ENCODE measurements around the gene PCSK7. TPM values are rescaled to one million over a fixed set of nuclear protein-coding genes. Genes with fewer than 3 reads are reported as not detected.
A peak's percentile ranks its signal among the peaks of the same experiment; 100 is the strongest.
"Not testable (repeated sequence)": the region's sequence is repeated elsewhere in the genome, so short reads cannot be mapped to it uniquely, and the experiment has no call there.

Gene PCSK7
- total RNA-seq, 5 donors from 2014 or later (not counting 1 experiment from before 2014, with no cell fraction given) = 300 to 368 (median 336) TPM

GRCh38 chr11:117187007-117187406 is 44.9 kb downstream of the PCSK7 start:
- DNase-seq (no peak), ATAC-seq (replicated peaks in 1 of 4) (no peak)
- Histone ChIP-seq H3K36me3 (ENCODE audit: control insufficient read depth in 2 of 2, extremely low read depth in 1 of 2, insufficient read depth in 1 of 2, low read length in 1 of 2) (peaks cover 6 to 47% of the 10 kb centered on the region in 2 donors), H3K4me1 (ENCODE audit: control insufficient read depth in 1 of 2, extremely low read depth in 1 of 2, insufficient read depth in 2 of 2, low read length in 2 of 2) (peaks cover 0 to 6% of the 10 kb centered on the region in 2 experiments), H3K4me3 (ENCODE audit: control insufficient read depth in 1 of 2, extremely low read depth in 1 of 2, low read length in 1 of 2) (no peak overlapping the region), H3K27ac (ENCODE audit: low read length) (no peak overlapping the region), H3K27me3 (replicated peaks in 1 of 2; ENCODE audit: control insufficient read depth in 2 of 2, extremely low read depth in 1 of 2, insufficient read depth in 2 of 2, low read length in 1 of 2) (no peaks in the 10 kb centered on the region), H3K9me3 (no peaks in the 10 kb centered on the region)
- Mint-ChIP-seq H3K4me3 (no peak overlapping the region), H3K27me3 (no peaks in the 10 kb centered on the region), H3K27ac (peak overlapping the region in 1 of 2 donors; percentile 14), H3K9me3 (no peaks in the 10 kb centered on the region), H3K4me1 (peaks cover 0 to 5% (median under 1%) of the 10 kb centered on the region in 3 donors), H3K36me3 (peaks cover 19% of the 10 kb centered on the region)
- ChIA-PET POLR2A (interaction anchor here in 1 of 2 donors (0.6 kb wide), 1 partner anchor 8 kb away, joined by 4 read pairs; the partner anchor contains the start of gene SIDT2), CTCF (no interaction called here)
- 90% methylated on average over 5 of the region's 6 CpGs for WGBS (ENCODE audit: insufficient coverage)

DNA sequence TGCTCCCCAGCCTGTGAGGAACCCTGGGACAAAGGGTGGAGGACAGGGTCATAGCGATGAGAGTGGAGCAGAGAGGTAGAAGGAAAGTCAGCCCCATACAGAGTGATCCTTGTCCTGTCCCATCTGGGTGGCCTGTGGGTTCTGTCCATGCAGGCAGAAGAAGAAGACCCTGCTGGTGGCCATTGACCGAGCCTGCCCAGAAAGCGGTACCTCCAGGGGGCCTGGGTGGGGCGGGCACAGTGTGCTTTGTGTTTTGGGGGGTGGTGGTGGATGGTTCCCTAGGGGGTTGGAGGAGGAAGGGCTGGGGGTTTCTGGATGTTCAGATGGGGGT is 45.5 kb downstream of the PCSK7 start:
- Mint-ChIP-seq H3K27me3 (no peaks in the 10 kb centered on the region), H3K9me3 (no peaks in the 10 kb centered on the region), H3K27ac (no peak overlapping the region), H3K4me1 (peaks cover 0 to 7% (median 0%) of the 10 kb centered on the region in 3 donors), H3K36me3 (peaks cover 19% of the 10 kb centered on the region), H3K4me3 (no peak overlapping the region)
- no peaks in the 10 kb centered on the region for H3K9me3 ChIP-seq
- 100% methylated on average over 1 of the region's 4 CpGs for WGBS (ENCODE audit: insufficient coverage)
- CTCF ChIA-PET = no interaction called here
- no peak overlapping the region for H3K4me3 ChIP-seq (ENCODE audit: control insufficient read depth in 1 of 2, extremely low read depth in 1 of 2, low read length in 1 of 2)
- peaks cover 0 to 8% of the 10 kb centered on the region in 2 experiments for H3K4me1 ChIP-seq (ENCODE audit: control insufficient read depth in 1 of 2, extremely low read depth in 1 of 2, insufficient read depth in 2 of 2, low read length in 2 of 2)
- ATAC-seq (replicated peaks in 1 of 4) = no peak
- peaks cover 6 to 49% of the 10 kb centered on the region in 2 donors for H3K36me3 ChIP-seq (ENCODE audit: control insufficient read depth in 2 of 2, extremely low read depth in 1 of 2, insufficient read depth in 1 of 2, low read length in 1 of 2)
- H3K27me3 ChIP-seq (replicated peaks in 1 of 2; ENCODE audit: control insufficient read depth in 2 of 2, extremely low read depth in 1 of 2, insufficient read depth in 2 of 2, low read length in 1 of 2) = no peaks in the 10 kb centered on the region
- POLR2A ChIA-PET = interaction anchor here in 1 of 2 donors (0.6 kb wide), 1 partner anchor 8 kb away, joined by 4 read pairs; the partner anchor contains the start of gene SIDT2
- H3K27ac ChIP-seq (ENCODE audit: low read length) = no peak overlapping the region
- no peak for DNase-seq

- ChIA-PET POLR2A (interaction anchor here (0.6 to 0.7 kb wide), 4 partner anchors 19 to 252 kb away, joined by 3 to 11 read pairs (median 8); no protein-coding TSS in a partner anchor), CTCF (interaction anchor here in 1 of 2 donors (0.6 kb wide), 1 partner anchor 496 kb away, joined by 3 read pairs; no protein-coding TSS in a partner anchor)
Measured at GRCh38 chr11:117185736-117186430, 46.0 kb downstream of the PCSK7 start.

GRCh38 chr11:117183724-117184349 is 48.0 kb downstream of the PCSK7 start:
- Mint-ChIP-seq H3K4me1 (peaks cover 19 to 26% (median 20%) of the 10 kb centered on the region in 3 donors), H3K27me3 (no peaks in the 10 kb centered on the region), H3K9me3 (no peaks in the 10 kb centered on the region), H3K36me3 (peaks cover 16% of the 10 kb centered on the region), H3K27ac (no peak overlapping the region), H3K4me3 (peak overlapping the region in 1 of 3 donors; percentile 34)
- POLR2A ChIA-PET = interaction anchor here in 1 of 2 donors (0.6 kb wide), 1 partner anchor 40 kb away, joined by 3 read pairs; the partner anchor contains the start of gene PAFAH1B2
- Histone ChIP-seq H3K27me3 (replicated peaks in 1 of 2; ENCODE audit: control insufficient read depth in 2 of 2, extremely low read depth in 1 of 2, insufficient read depth in 2 of 2, low read length in 1 of 2) (no peaks in the 10 kb centered on the region), H3K36me3 (ENCODE audit: control insufficient read depth in 2 of 2, extremely low read depth in 1 of 2, insufficient read depth in 1 of 2, low read length in 1 of 2) (peaks cover 6 to 32% of the 10 kb centered on the region in 2 donors), H3K9me3 (no peaks in the 10 kb centered on the region), H3K27ac (ENCODE audit: low read length) (no peak overlapping the region), H3K4me3 (ENCODE audit: control insufficient read depth in 1 of 2, extremely low read depth in 1 of 2, low read length in 1 of 2) (no peak overlapping the region), H3K4me1 (ENCODE audit: control insufficient read depth in 1 of 2, extremely low read depth in 1 of 2, insufficient read depth in 2 of 2, low read length in 2 of 2) (peaks cover 14 to 27% of the 10 kb centered on the region in 2 experiments)
- ATAC-seq (replicated peaks in 1 of 4) (no peak), DNase-seq (no peak)
- 94% methylated on average over 4 of the region's 11 CpGs for WGBS (ENCODE audit: insufficient coverage)
- CTCF ChIA-PET = no interaction called here

More at GRCh38 chr11:117185736-117186430, 46.0 kb downstream of the PCSK7 start:
- Histone ChIP-seq H3K4me3 (ENCODE audit: control insufficient read depth in 1 of 2, extremely low read depth in 1 of 2, low read length in 1 of 2) (no peak overlapping the region), H3K36me3 (ENCODE audit: control insufficient read depth in 2 of 2, extremely low read depth in 1 of 2, insufficient read depth in 1 of 2, low read length in 1 of 2) (peaks cover 6 to 49% of the 10 kb centered on the region in 2 donors), H3K4me1 (ENCODE audit: control insufficient read depth in 1 of 2, extremely low read depth in 1 of 2, insufficient read depth in 2 of 2, low read length in 2 of 2) (peaks cover 1 to 13% of the 10 kb centered on the region in 2 experiments), H3K27me3 (replicated peaks in 1 of 2; ENCODE audit: control insufficient read depth in 2 of 2, extremely low read depth in 1 of 2, insufficient read depth in 2 of 2, low read length in 1 of 2) (no peaks in the 10 kb centered on the region), H3K9me3 (no peaks in the 10 kb centered on the region), H3K27ac (ENCODE audit: low read length) (no peak overlapping the region)
- Mint-ChIP-seq H3K9me3 (no peaks in the 10 kb centered on the region), H3K4me3 (no peak overlapping the region), H3K27ac (no peak overlapping the region), H3K4me1 (peaks cover 3 to 11% (median 5%) of the 10 kb centered on the region in 3 donors), H3K27me3 (no peaks in the 10 kb centered on the region), H3K36me3 (peaks cover 19% of the 10 kb centered on the region)
- WGBS (ENCODE audit: insufficient coverage) = 93% methylated on average over 2 of the region's 5 CpGs
- ATAC-seq (replicated peaks in 1 of 4) = no peak
- DNase-seq = no peak

DNA sequence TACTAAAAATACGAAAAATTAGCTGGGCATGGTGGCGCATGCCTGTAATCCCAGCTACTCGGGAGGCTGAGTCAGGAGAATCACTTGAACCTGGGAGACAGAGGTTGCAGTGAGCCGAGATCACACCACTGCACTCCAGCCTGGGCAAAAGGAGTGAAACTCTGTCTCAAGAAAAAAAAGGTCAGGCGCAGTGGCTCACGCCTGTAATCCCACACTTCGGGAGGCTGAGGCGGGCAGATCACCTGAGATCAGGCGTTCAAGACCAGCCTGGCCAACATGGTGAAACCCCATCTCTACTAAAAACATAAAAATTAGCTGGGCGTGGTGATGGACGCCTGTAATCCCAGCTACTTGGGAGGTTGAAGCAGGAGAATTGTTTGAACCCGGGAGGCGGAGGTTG is 48.7 kb downstream of the PCSK7 start:
- H3K4me3 ChIP-seq (ENCODE audit: control insufficient read depth in 1 of 2, extremely low read depth in 1 of 2, low read length in 1 of 2); H3K27me3 Mint-ChIP-seq; POLR2A ChIA-PET; CTCF ChIA-PET; H3K4me3 Mint-ChIP-seq; H3K9me3 Mint-ChIP-seq; DNase-seq; H3K9me3 ChIP-seq; ATAC-seq (replicated peaks in 1 of 4); H3K27me3 ChIP-seq (replicated peaks in 1 of 2; ENCODE audit: control insufficient read depth in 2 of 2, extremely low read depth in 1 of 2, insufficient read depth in 2 of 2, low read length in 1 of 2); H3K27ac Mint-ChIP-seq; H3K27ac ChIP-seq (ENCODE audit: low read length): not testable (repeated sequence)
- peaks cover 14 to 31% of the 10 kb centered on the region in 2 experiments for H3K4me1 ChIP-seq (ENCODE audit: control insufficient read depth in 1 of 2, extremely low read depth in 1 of 2, insufficient read depth in 2 of 2, low read length in 2 of 2)
- Mint-ChIP-seq H3K36me3 (peaks cover 13% of the 10 kb centered on the region), H3K4me1 (peaks cover 23 to 30% (median 23%) of the 10 kb centered on the region in 3 donors)
- peaks cover 6 to 26% of the 10 kb centered on the region in 2 donors for H3K36me3 ChIP-seq (ENCODE audit: control insufficient read depth in 2 of 2, extremely low read depth in 1 of 2, insufficient read depth in 1 of 2, low read length in 1 of 2)
- 97% methylated on average over 4 of the region's 13 CpGs for WGBS (ENCODE audit: insufficient coverage)

DNA sequence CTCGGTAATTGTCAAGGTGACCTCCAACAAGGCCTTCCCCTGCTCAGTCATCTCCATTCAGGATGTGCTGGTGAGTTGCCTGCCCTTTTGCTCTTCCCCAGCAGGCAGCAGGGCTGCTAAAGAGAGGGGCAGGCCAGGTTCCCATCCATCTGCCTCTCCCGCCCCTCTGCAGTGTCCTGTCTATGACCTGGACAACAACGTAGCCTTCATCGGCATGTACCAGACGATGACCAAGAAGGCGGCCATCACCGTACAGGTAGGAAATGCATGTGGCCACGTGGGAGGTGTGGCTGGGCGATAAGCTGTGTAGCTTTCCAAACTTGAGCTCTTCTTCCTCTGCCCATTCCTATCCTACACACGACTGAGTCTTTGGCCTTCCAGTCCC is 49.3 kb downstream of the PCSK7 start:
- peaks cover 29 to 36% (median 29%) of the 10 kb centered on the region in 3 donors for H3K4me1 Mint-ChIP-seq
- Histone ChIP-seq H3K27me3 (replicated peaks in 1 of 2; ENCODE audit: control insufficient read depth in 2 of 2, extremely low read depth in 1 of 2, insufficient read depth in 2 of 2, low read length in 1 of 2) (no peaks in the 10 kb centered on the region), H3K4me1 (ENCODE audit: control insufficient read depth in 1 of 2, extremely low read depth in 1 of 2, insufficient read depth in 2 of 2, low read length in 2 of 2) (peaks cover 17 to 34% of the 10 kb centered on the region in 2 experiments), H3K4me3 (ENCODE audit: control insufficient read depth in 1 of 2, extremely low read depth in 1 of 2, low read length in 1 of 2) (no peak overlapping the region), H3K36me3 (ENCODE audit: control insufficient read depth in 2 of 2, extremely low read depth in 1 of 2, insufficient read depth in 1 of 2, low read length in 1 of 2) (peaks cover 3 to 23% of the 10 kb centered on the region in 2 donors), H3K9me3 (no peaks in the 10 kb centered on the region), H3K27ac (ENCODE audit: low read length) (no peak overlapping the region)
- ChIA-PET CTCF (interaction anchor here in 1 of 2 donors (1.8 kb wide), 1 partner anchor 45 kb away, joined by 10 read pairs; no protein-coding TSS in a partner anchor), POLR2A (no interaction called here)
- 90% methylated on average over 6 of the region's 10 CpGs for WGBS (ENCODE audit: insufficient coverage)
- H3K36me3 Mint-ChIP-seq = peaks cover 13% of the 10 kb centered on the region
- H3K27ac Mint-ChIP-seq = no peak overlapping the region
- DNase-seq (no peak), ATAC-seq (replicated peaks in 1 of 4) (no peak)
- H3K4me3 Mint-ChIP-seq = no peak overlapping the region
- H3K27me3 Mint-ChIP-seq = no peaks in the 10 kb centered on the region
- H3K9me3 Mint-ChIP-seq = no peaks in the 10 kb centered on the region
